GM21737 (cell line): ENCODE measurements around the gene MLIP.
A peak's percentile ranks its signal among the peaks of the same experiment; 100 is the strongest.

Experiments
- ATAC-seq: cut with Tn5 transposase; IDR thresholded peaks from one replicate; pipeline ENCODE4 v1.9.1; 2021; ENCODE audit warnings: mild to moderate bottlenecking, moderate library complexity; ENCODE audit not compliant: unreplicated experiment

MLIP gene

DNA sequence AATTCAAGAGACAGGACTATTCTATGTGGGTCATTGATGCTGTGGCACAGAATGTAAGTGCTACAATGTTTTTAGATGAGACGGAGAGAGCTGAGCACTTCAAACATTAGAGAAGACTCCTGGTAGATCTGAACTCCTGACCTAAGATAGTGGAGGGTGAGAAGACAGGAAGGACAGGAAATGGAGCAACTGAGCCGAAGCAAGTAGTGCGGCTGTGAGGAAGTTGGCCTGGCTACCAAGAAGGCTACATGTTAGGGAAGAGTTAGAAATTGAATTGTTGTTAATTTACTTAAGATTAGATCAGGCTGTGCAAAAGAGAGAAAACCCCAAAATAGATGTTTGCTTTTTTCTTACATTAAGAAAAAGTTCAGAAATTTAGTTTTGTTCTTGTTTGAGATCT lies 14.4 kb upstream of the MLIP start:
- no peak for ATAC-seq

DNA sequence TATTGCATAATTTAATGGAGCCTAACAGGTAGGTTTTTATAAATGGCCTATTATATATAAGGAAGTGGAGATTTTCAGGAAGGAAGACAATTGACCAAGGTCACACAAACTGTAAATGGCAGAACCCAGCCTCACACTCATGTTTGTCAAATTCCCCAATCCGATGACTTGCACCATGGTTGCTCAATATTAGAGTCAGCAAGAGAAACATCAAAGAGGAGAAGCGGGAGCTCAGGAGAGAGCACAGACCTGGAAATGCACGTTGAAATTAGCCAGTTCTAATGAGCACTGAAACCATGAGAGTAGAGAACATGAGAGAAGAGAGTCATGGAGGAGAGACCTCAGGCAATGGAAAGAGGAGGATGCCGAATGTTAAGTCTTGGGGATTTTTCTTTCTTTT lies 13.5 kb upstream of the MLIP start:
- ATAC-seq: no peak

DNA sequence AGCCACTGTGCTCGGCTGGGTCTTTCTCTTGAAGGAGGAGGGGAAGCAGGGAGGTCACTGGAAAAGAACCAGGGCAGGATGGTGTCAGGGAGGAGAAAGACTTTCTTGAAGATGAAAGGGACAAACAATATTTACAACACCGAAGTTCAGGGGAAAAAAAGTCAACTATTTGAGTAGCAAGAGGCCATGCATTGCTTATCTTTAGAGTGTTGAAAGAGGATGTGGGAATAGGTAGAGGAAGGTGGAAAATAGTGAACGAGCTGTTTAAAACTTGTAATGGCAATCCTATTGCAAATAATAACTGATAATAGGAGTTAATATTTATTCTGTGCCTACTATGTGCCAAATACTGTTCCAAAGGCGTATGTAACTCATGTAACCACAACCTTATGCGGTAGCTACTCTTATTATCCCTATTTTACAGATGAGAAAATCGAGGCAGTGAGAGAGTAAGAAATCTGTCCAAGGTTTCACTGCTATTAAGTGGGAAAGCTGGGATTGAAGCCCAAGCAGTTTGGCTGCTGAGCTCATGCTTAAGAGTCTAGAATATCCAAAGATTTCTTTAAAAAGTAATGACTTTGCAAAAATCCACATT lies 12.7 kb upstream of the MLIP start:
- ATAC-seq: no peak

DNA sequence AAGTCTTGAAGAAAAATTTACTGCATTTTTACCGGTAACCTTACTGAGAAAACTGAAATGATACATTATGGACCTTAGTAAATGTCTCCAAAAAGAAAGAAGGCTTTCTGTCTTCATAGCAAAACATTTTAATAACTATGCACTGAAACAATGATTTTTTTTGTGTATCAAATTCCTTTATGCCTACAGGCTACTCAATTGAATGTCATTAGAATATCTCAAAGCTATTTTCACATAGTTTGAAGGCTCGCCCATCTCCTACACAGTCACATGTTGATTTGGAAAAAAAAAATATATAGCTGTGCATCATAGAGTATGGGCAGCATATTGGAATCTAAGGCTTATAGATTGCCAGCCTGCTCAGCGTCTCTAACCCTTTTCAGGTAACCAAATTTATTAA lies 12.0 kb upstream of the MLIP start:
- ATAC-seq: no peak

DNA sequence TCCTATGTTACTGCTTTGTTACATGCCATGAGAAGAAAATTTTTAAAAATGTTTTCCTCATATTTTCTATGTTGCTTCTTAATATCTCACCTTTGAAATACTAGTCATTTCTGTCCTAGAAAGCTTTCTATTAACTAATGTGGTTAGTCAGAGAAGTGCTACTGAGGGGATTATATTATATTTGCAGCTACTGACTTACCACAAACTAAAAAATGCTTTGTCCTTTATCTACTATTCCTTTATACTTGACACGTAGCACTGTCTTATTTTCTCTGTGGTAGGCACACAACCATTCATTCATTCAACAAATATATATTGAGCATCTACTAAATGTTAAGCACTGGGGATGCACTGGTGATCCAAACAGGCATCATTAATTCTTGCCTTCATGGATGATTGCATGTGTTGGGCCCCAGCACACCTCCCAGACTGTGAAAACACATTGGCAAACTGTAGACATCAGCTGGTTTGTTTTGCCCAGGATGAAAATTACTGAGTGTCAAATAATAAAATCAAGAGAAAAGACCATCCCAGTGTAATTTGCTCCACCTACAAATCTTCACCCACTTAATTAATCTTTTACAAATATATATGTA lies 10.7 kb upstream of the MLIP start:
- peak; percentile 89 for ATAC-seq

DNA sequence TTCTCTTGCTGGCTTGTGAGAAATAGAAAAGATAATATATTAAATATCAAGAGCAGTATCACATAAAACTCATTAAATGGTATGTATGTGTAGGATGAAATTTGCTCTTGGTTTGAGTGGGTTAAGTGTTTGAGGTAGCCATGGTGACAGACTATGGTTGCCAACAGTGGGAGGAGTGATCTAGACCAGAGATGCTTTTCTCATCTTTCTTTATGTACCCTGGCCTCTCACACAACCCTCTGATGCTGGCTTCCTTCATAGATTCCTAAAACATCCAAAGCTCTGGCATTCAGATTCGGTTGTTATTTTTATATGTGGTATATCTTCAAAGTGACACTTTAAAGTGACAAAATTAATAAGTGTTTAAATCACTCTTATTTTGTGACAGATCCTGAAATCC lies 9.0 kb upstream of the MLIP start:
- no peak for ATAC-seq

DNA sequence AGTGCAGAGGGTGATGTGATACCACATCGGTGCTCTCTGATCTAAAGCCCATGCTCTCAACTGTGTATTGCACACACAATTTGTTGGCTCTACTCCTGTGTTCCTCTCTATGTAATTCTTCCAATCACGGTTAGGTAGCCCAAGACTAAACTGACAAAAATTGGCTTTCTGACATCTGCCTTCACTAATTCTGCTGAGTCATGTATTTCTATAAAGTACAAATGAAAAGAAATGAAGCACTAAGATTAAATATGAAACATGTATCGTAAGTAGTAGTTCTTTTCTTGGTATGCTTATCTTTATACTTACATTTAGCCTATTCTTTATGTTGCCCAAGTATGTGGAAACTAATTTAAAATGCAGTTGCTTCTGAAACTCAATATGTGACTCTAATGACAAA lies 7.7 kb upstream of the MLIP start:
- no peak for ATAC-seq

DNA sequence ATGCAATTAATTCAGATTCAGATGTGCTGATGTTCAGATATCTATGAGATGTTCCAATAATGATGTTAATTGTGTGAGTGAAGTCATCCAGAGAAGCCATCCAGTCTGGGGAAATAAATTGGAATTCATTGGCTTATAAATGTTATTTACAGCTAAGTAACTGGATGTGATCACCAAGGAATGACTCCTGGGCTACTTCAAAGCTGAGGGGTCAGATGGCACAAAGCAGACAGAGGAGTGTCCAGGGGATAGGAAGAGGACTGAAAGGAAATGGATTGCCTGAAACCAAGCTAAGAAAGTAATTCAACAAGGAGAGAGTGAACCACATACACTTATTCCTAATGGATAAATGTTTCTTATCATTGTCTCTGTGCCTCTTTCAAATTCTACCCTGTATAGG lies 4.5 kb upstream of the MLIP start:
- ATAC-seq: no peak

DNA sequence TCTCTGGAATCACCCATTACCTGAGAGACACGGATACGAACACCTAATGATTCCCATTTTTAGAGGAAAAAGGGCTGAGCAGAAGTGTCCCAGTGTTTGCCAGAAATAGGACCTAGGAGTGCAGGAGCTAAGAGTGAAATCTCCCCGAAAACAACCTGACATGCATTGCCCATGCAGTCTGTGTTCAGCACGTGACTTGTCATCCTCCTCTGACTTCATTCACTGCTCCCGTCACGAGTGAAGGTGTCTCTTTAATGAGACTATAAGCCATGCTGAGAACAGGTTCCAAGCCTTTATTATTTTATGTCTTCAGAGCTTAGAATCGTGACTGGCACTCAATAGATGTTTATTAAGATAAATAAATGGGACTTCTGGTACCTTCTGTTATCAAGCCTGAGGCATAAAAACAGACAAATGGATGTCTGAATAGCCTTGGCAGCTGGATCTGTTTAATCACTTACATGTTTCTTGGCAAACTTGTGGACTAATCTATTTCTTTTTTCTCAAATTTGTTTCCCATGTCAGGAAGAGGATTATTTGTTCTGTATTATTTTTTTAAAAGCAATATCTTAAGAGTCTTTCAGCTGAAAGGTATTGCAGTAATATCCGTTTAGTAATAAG lies 3.7 kb upstream of the MLIP start:
- no peak for ATAC-seq

DNA sequence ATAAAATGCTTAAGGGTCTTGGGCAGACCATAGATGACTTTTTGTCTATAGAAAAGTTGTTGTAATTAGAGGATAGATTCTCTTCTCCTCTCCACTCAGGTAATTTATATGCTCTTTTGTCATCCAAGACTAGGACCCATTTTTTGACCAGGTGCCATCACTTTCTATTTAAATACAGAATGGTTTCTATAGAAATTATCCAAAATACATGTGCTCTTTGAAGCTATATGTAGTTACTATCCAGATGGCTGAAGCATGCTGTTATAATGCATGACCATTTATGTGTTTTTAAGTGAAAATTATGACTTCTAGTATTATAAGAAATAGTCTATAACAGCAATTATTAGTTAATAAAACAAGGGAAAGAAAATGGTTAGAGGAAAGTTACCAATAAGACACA lies 3.0 kb upstream of the MLIP start:
- ATAC-seq: no peak

DNA sequence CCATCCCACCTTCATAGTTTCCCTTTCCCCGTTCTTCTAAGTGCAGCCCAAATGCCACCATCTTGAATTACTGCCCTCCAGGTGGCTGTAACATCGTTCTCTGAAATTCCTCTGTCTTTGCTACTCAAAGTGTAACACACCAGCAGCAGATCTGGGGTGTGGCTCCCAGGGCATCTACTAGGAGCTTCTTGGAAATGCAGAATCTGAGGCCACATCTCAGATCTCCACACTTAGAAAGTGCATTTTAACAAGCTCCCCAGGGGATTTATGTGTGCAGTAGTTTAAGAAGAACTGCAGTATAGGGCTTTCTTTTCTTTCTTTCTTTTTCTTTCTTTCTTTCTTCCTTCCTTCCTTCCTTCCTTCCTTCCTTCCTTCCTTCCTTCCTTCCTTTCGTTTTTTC lies 1.7 kb upstream of the MLIP start:
- ATAC-seq: no peak

DNA sequence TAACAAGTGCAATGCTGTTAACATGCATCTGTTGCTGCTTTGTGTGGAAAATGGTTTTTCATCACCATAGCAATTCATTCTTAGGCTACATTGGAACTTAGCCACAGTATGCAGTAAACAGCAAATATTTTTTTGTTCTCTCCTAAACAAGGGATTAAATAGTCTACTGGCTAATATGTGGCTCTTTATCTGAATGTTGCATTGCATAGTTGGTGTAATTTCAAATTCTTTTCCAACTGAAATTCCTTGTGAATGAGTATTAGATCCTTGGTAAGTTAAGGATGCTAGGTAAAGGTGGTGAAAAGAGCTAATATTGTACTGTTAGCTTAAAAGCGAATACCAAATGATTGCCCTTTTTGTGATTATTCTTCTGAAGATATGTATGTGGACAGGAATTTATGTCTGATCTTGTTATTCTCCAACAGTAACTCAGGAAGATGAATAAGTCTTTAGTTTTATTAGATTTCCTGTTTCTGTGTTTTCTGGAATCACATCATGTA lies 958 bp downstream of the MLIP start:
- ATAC-seq: no peak

DNA sequence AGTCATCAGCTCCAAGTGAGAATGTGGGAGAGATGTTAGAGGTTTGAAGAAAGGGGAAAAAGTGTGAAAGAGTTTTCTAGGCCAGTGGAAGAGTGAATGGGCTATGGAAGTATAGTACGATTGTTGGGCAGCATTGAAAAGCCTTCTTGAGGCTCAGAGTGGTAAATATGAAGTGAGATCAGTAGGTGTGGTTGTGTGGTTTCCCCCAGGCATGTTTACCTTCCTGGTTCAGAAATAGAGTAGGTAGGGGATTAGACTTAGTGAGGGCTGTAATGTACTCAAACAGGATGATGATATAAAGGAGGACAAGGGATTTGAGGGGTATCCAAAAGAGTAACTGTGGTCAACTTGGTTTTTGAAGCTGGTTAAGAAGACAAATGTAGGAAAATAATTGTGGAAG lies 3.7 kb downstream of the MLIP start:
- ATAC-seq: no peak

DNA sequence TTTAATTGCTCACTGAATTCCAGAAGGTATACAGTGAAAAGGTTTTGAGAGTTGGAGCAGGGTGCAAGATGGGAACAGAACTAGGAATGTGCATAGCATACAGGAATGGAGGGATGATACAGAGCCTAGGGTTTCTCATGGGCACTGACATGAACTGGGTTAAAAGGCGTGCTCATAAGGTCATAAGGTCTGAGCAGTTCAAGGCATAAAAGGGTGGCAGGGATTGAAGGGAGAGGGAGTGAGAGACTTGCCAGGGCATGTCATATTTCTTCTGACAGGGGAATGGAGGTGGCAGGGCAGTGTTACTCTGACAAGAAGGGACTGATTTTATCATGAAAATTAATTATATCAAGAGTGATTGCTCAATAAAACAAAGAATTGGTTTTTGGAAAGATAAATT lies 4.7 kb downstream of the MLIP start:
- ATAC-seq: no peak

DNA sequence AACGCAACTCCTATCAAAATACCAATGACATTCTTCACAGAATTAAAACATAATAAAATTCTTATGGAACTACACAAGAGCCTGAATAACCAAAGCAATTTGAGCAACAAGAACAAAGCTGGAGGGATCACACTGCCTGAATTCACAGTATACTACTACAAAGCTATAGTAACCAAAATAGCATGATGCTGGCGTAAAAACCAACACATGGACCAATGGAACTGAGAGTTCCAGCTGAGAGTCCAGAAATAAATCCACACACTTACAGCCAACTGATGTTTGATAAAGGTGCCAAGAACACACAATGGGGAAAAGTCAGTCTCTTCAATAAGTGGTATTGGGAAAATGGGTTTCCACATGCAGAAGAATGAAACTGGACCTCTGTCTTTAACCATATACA lies 6.9 kb downstream of the MLIP start:
- ATAC-seq: no peak

DNA sequence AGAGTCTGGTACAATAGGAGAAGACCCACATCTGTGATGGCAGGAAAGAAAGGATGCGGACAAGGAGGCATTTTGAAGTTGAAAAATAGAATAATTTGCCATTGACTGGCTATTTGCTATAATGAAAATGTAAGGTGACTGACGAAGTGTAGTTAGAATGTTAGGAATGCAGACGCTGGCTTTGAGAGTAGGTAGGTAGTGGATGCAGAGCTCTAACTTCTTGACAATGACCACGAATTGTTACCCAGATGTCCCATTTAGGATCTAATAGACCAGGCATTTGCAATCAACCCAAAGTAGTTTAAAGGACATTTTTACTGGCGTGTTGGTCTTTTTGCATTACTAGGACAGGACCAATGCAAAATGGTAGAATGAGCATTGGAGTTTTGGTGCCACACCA lies 14.2 kb downstream of the MLIP start:
- ATAC-seq: no peak

DNA sequence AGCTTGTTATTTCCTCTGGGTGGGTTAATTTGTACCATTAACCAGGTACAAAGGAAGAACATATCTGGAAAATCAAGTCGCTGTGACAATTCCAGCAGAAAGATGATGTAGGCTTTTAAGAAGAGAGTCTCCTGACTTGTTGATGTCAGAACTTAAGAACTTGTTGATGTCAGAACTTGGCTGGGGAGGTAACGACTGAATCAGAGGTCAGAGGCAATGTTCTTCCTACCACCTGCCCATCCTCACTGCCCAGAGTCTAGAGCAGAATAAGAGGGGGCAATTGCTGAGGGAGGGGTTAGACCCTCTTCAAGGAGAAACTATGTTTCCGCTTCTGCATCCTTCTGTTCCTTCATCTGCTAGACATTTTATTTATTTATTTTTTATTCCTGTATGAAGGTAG lies 18.9 kb downstream of the MLIP start:
- no peak for ATAC-seq

DNA sequence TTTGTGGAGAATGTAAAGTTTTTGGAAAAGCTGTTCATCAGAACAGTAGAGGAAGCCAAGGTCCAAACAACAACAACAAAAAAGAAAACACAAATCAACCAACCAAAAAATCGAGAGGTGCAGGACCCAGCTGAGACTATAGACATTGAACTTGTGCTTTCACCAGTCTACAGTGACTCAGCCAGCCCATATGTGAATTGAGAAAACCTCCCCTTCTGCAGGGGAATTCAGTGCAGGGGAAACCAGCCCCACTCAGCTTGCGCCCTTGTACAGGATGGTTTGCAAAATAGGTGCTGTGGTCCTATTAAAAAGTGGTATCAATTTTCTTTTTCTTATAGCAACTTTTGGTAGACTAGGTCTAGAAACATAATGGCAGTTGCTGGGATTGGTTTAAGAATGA lies 21.3 kb downstream of the MLIP start:
- no peak for ATAC-seq

DNA sequence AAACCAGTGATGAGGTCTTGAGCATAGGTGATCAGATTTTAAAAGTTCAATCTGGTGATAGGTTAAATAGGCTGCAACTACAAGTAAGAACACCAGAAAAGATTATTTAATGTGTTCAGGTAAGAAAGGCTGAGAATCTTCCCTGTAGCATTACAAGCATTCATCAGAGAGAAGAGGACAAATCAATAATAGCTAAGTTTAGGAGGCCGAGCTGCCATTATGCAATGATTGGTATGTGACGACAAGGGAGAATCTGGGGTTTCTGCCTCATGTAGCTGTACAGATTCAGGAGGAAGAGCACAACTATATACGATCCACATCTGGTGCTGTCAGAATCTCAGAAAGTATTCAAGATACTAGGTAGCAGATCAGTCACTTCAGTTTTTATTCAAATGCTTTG lies 21.9 kb downstream of the MLIP start:
- no peak for ATAC-seq

DNA sequence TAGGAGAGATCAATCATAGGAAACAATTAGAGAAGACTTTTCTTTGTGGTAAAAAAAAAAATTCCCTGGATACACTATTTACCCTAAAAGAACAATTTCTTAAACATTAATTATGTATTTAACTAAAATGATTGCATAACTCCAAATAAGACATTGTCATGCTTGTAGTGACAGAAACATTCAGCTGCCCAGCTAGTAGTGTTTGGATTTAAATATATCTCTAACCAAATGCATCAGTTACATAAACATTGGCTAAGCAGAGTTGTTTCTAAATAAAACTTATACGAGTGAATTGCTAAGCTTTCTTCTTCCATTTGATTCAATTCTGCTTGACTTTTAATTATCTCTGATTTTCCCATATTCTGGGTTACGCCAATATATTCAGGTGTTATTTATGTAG lies 23.7 kb downstream of the MLIP start:
- no peak for ATAC-seq

DNA sequence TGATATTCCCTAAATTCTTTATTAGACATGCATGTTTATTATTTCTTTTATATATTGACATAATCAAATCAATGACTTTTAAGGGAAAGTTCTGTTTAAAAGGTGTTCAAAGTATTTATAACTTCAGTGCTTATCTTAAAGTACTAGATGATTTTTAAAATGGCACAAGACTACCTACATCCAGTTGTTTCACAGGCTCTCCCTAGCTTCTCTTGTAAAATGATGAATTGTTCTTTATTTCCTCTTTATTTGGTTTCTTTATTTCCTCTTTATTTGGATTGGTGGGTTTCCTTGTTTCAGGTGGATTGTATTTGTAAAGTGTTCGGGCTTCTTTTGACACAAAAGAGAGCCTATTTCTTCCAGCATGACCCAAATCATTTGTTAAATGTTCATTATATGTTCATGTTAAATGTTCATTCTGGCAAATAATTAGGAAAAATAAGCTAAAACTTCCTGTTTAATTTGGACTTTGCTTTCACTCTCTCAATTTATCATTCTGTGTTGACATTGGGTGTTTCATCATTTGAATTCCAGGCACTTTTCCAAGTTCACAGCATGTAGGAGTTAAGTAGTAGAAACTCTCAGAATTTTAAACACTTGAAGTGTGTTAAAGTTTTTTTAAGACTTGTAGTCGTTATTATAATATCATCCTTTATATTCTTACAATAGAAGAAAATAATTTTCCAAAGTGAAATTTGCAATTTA lies 24.6 kb downstream of the MLIP start:
- ATAC-seq: no peak

DNA sequence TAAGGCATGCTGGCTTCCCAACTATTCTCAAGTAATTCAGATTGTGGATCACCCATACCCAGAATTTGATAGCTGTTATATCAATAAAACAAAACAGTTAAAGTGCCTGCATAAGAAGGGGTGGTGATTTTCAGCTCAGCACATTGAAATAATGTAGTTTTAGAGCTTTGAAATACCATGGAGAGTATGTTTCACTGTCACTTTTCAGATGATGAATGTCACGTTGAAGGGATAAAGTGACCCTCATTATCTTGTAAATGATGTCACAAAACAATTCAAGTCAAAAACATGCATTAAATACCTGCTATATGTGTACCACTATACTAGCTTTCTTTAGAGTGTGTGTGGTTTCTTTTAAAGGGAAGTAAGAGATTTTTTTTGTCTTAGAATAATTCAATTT lies 27.6 kb downstream of the MLIP start:
- no peak for ATAC-seq
